ENCODE data around the gene PTPRN2.

DNA sequence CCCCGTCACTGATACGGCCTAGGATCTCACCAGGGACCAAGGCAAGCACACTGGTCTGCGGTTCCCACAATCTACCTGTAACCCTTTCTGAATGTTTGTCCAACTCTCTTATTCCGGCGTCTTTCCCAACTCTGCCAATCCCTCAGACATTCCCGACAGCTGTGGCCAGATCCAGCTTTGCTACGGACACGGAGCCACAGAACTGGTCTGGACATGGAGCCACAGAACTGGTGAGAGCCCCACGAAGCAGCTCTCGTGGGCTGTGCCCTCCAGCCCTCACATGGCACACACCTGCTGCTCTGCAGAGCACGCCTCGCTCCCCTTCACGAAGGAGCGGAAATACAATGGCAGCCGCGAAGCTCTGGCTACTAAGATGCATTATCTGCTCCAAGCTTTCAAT is 874.0 kb downstream of the PTPRN2 start:
- TF ChIP-seq CTCF (CRISPR knock-in tag; IDR thresholded peaks at IDR 0.05): no peak
- no peak for TF ChIP-seq MED1 (CRISPR knock-in tag; IDR thresholded peaks at IDR 0.05)
- no peak for TF ChIP-seq TCF12 (IDR thresholded peaks at IDR 0.05)
- no peak for TF ChIP-seq TCF12 (CRISPR knock-in tag; IDR thresholded peaks at IDR 0.05)
- no peak for TF ChIP-seq DMTF1 (CRISPR knock-in tag; IDR thresholded peaks at IDR 0.05)
- TF ChIP-seq NFRKB (IDR thresholded peaks at IDR 0.05): no peak
- no peak for TF ChIP-seq BHLHE40 (IDR thresholded peaks at IDR 0.05; ENCODE audit: low read length)
